NT2/D1 (cell line): ENCODE data around the gene RCAN1.
A peak's percentile ranks its signal among the peaks of the same experiment; 100 is the strongest.

Experiments used
- SUZ12 ChIP-seq: IDR thresholded peaks from 2 replicates; pipeline ENCODE4 v1.6.1; 2011; ENCODE audit not compliant: insufficient read length, insufficient read depth; ENCODE audit errors: extremely low read depth
- YY1 ChIP-seq: IDR thresholded peaks from 2 replicates; pipeline ENCODE4 v1.6.1; 2011; ENCODE audit not compliant: insufficient read length, insufficient read depth
- ZNF274 ChIP-seq: IDR thresholded peaks from 2 replicates; pipeline ENCODE4 v1.6.1; 2011; ENCODE audit warnings: mild to moderate bottlenecking, low read depth, low read length

DNA sequence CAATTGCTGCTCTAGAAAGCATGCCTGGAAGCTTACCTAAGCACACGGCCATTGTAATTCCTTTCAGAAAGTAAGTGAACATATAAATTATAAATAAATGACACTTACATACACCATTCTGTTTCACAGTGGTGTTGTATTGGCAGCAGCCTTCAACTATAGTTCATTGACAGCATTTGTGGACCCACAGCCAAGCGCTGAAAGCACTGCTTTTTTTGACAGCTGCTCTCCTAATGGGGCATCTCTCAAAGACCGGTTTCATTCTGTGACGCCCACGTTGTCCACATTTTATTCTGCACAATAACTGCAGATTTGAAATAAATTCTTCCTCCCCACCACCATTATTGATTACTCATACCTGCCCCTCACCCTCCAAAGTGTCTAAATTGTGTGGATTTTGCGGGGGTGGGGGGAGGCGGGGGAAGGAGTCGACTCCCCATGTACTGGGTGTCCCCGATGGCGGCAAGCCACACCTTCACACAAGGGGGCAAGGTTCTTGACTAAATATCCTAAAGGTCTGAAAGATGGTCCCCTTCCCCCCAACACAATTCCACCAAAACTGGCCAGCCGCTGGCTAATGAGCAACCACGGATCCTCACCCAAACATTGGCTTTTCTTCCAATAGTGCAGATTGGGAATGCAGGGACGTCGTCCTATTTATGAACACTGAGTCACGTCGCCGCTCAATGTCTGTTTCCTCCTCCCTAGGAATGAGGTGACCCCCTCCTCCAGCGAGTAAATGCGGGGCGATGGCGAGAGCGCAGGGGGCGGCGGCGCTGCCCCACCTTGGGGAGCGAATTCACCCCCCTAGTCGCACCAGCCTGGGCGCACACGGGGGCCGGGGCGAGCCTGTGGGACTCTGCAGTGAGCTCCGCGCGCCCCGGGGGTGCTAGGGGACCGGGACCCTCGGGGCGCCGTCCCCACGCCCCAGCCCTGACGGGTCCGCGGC lies 960 bp downstream of the RCAN1 start:
- no peak for TF ChIP-seq YY1
- peak; percentile 57 for TF ChIP-seq SUZ12
- TF ChIP-seq ZNF274: no peak
